HEK293T (cell line): ENCODE results near the gene CALB2.

Source experiments
- ELF4 ChIP-seq: fragments of 450-650 bp; IDR thresholded peaks from 2 replicates; pipeline ENCODE4 v1.6.1; 2017; ENCODE audit warnings: antibody characterized with exemption
- L3MBTL2 ChIP-seq: fragments of 450-650 bp; conservative IDR thresholded peaks from 2 replicates; pipeline ENCODE4 v1.6.1; 2016; ENCODE audit warnings: mild to moderate bottlenecking
- SP1 ChIP-seq: fragments of 450-650 bp; IDR thresholded peaks from 2 replicates; pipeline ENCODE4 v1.6.1; 2017
- SUZ12 ChIP-seq: fragments of 450-650 bp; IDR thresholded peaks from 2 replicates; pipeline ENCODE4 v1.6.1; 2016; ENCODE audit warnings: mild to moderate bottlenecking

- no peak for TF ChIP-seq SP1
- TF ChIP-seq ELF4 = no peak
- no peak for TF ChIP-seq L3MBTL2
- no peak for TF ChIP-seq SUZ12
These were observed 18.1 kb downstream of the CALB2 start for GRCh38 chr16:71376465-71377157.
